Measurements from ENCODE around the gene GFOD1. TPM values are rescaled to one million over a fixed set of nuclear protein-coding genes. Genes with fewer than 3 reads are reported as not detected.

The GFOD1 gene
- total and polyA plus RNA-seq, 4 donors, result 2.6 to 16.8 (median 5.0) TPM

- H3K9me3 ChIP-seq (ENCODE audit: control insufficient read depth in 4 of 4, low read length in 3 of 4), result no peaks in the 10 kb centered on the region
- peaks cover 0 to 3% (median 0%) of the 10 kb centered on the region in 4 donors for H3K4me1 ChIP-seq (ENCODE audit: control insufficient read depth in 4 of 4, insufficient read depth in 4 of 4, low read length in 3 of 4)
- H3K36me3 ChIP-seq (ENCODE audit: control insufficient read depth in 4 of 4, insufficient read depth in 3 of 4, low read depth in 1 of 4, low read length in 3 of 4), result no peaks in the 10 kb centered on the region
- H3K27ac ChIP-seq (ENCODE audit: low read depth in 1 of 2, low read length in 2 of 2), result no peak overlapping the region
- no peaks in the 10 kb centered on the region for H3K27me3 ChIP-seq (ENCODE audit: control insufficient read depth in 4 of 4, insufficient read depth in 4 of 4, low read length in 3 of 4)
- 95% methylated on average over 14 of the region's 14 CpGs for WGBS
- no peak for TF ChIP-seq HNF4A (conservative IDR thresholded peaks at IDR 0.05)
- TF ChIP-seq RXRA (IDR thresholded peaks at IDR 0.05), result no peak
- no peak for TF ChIP-seq JUND (IDR thresholded peaks at IDR 0.05)
- no peak overlapping the region for H3K4me3 ChIP-seq (ENCODE audit: low read depth in 1 of 3, low read length in 3 of 3)
- no peak overlapping the region for H3K9ac ChIP-seq (ENCODE audit: low read depth in 1 of 2, low read length in 2 of 2)
- no peak for DNase-seq (ENCODE audit: low spot score)
These were observed 129.8 kb downstream of the GFOD1 start for GRCh38 chr6:13357551-13358075.

GRCh38 chr6:13355999-13356785 is 131.2 kb downstream of the GFOD1 start:
- DNase-seq (ENCODE audit: low spot score), result no peak
- H3K9me3 ChIP-seq (ENCODE audit: control insufficient read depth in 4 of 4, low read length in 3 of 4), result no peaks in the 10 kb centered on the region
- H3K27ac ChIP-seq (ENCODE audit: low read depth in 1 of 2, low read length in 2 of 2), result no peak overlapping the region
- WGBS, result 88% methylated on average over 6 of the region's 6 CpGs
- TF ChIP-seq EGR1 (IDR thresholded peaks at IDR 0.05; ENCODE audit: low read depth in 2 of 2) (no peak), NR2F2 (IDR thresholded peaks at IDR 0.05) (no peak), FOXA1 (IDR thresholded peaks at IDR 0.05) (no peak)
- TF ChIP-seq, protein P1, sequence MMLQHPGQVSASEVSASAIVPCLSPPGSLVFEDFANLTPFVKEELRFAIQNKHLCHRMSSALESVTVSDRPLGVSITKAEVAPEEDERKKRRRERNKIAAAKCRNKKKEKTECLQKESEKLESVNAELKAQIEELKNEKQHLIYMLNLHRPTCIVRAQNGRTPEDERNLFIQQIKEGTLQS (IDR thresholded peaks at IDR 0.05), result no peak
- no peaks in the 10 kb centered on the region for H3K36me3 ChIP-seq (ENCODE audit: control insufficient read depth in 4 of 4, insufficient read depth in 3 of 4, low read depth in 1 of 4, low read length in 3 of 4)
- H3K4me3 ChIP-seq (ENCODE audit: low read depth in 1 of 3, low read length in 3 of 3), result no peak overlapping the region
- H3K4me1 ChIP-seq (ENCODE audit: control insufficient read depth in 4 of 4, insufficient read depth in 4 of 4, low read length in 3 of 4), result peaks cover 0 to 3% (median 0%) of the 10 kb centered on the region in 4 donors
- H3K27me3 ChIP-seq (ENCODE audit: control insufficient read depth in 4 of 4, insufficient read depth in 4 of 4, low read length in 3 of 4), result no peaks in the 10 kb centered on the region
- no peak overlapping the region for H3K9ac ChIP-seq (ENCODE audit: low read depth in 1 of 2, low read length in 2 of 2)

GRCh38 chr6:13355043-13355945 is 132.1 kb downstream of the GFOD1 start:
- no peak overlapping the region for H3K4me3 ChIP-seq (ENCODE audit: low read depth in 1 of 3, low read length in 3 of 3)
- TF ChIP-seq FOXA1 (IDR thresholded peaks at IDR 0.05), result no peak
- no peak for TF ChIP-seq REST (IDR thresholded peaks at IDR 0.05)
- no peak for TF ChIP-seq EGR1 (IDR thresholded peaks at IDR 0.05; ENCODE audit: low read depth in 2 of 2)
- no peak for TF ChIP-seq HNF4A (conservative IDR thresholded peaks at IDR 0.05)
- no peak for TF ChIP-seq CTCF (IDR thresholded peaks at IDR 0.05; ENCODE audit: low read depth, low read length, missing input control)
- TF ChIP-seq ZBTB33 (IDR thresholded peaks at IDR 0.05), result no peak
- TF ChIP-seq, protein P1 (IDR thresholded peaks at IDR 0.05), result no peak
- TF ChIP-seq RXRA (IDR thresholded peaks at IDR 0.05), result no peak
- TF ChIP-seq, protein P2, sequence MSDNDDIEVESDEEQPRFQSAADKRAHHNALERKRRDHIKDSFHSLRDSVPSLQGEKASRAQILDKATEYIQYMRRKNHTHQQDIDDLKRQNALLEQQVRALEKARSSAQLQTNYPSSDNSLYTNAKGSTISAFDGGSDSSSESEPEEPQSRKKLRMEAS (IDR thresholded peaks at IDR 0.05), result no peak
- TF ChIP-seq GABPA (IDR thresholded peaks at IDR 0.05 in 1 of 2, conservative IDR thresholded peaks at IDR 0.05 in 1 of 2), result no peak
- no peak for TF ChIP-seq RAD21 (IDR thresholded peaks at IDR 0.05)
- TF ChIP-seq JUND (IDR thresholded peaks at IDR 0.05), result no peak
- no peak for TF ChIP-seq YY1 (IDR thresholded peaks at IDR 0.05)
- H3K27ac ChIP-seq (ENCODE audit: low read depth in 1 of 2, low read length in 2 of 2), result peak overlapping the region in 1 of 2 donors; percentile 24
- 84% methylated on average over 7 of the region's 7 CpGs for WGBS
- no peak for DNase-seq (ENCODE audit: low spot score)
- no peaks in the 10 kb centered on the region for H3K9me3 ChIP-seq (ENCODE audit: control insufficient read depth in 4 of 4, low read length in 3 of 4)
- no peak overlapping the region for H3K9ac ChIP-seq (ENCODE audit: low read depth in 1 of 2, low read length in 2 of 2)
- H3K27me3 ChIP-seq (ENCODE audit: control insufficient read depth in 4 of 4, insufficient read depth in 4 of 4, low read length in 3 of 4), result no peaks in the 10 kb centered on the region
- H3K36me3 ChIP-seq (ENCODE audit: control insufficient read depth in 4 of 4, insufficient read depth in 3 of 4, low read depth in 1 of 4, low read length in 3 of 4), result no peaks in the 10 kb centered on the region
- H3K4me1 ChIP-seq (ENCODE audit: control insufficient read depth in 4 of 4, insufficient read depth in 4 of 4, low read length in 3 of 4), result peaks cover 0 to 3% (median 0%) of the 10 kb centered on the region in 4 donors
